MM.1S (cell line): ENCODE results near the gene SPEF2.
A peak's percentile ranks its signal among the peaks of the same experiment; 100 is the strongest.

Source experiments
- DNase-seq: peaks from one replicate; pipeline ENCODE4 v3.0.0-alpha.2; 2015
- H2AFZ ChIP-seq: fragments of 300-600 bp; sonication (generic); 2 replicates; pipeline ENCODE4 v1.6.0; 2016; ENCODE audit warnings: antibody characterized with exemption, low read length
- H3F3A ChIP-seq: fragments of 300-600 bp; sonication (generic); 2 replicates; pipeline ENCODE4 v1.6.1; 2016; ENCODE audit warnings: mild to moderate bottlenecking, antibody characterized with exemption, low read length, moderate library complexity, mixed read lengths; ENCODE audit not compliant: insufficient read depth
- H3K27ac ChIP-seq: fragments of 300-600 bp; sonication (generic); 2 replicates; pipeline ENCODE4 v1.5.1; 2016; ENCODE audit warnings: mild to moderate bottlenecking, low read length
- H3K27me3 ChIP-seq: fragments of 300-600 bp; sonication (generic); replicated peaks from 2 replicates; pipeline ENCODE4 v1.6.0; 2016; ENCODE audit warnings: low read length; ENCODE audit not compliant: insufficient read depth
- H3K36me3 ChIP-seq: fragments of 300-600 bp; sonication (generic); replicated peaks from 2 replicates; pipeline ENCODE4 v1.6.1; 2016; ENCODE audit warnings: mild to moderate bottlenecking, low read length, mixed read lengths; ENCODE audit not compliant: insufficient read depth
- H3K4me1 ChIP-seq: fragments of 300-600 bp; sonication (generic); 2 replicates; pipeline ENCODE4 v1.6.1; 2016; ENCODE audit warnings: low read length, mixed read lengths
- H3K4me2 ChIP-seq: fragments of 300-600 bp; sonication (generic); 2 replicates; pipeline ENCODE4 v1.6.0; 2016; ENCODE audit warnings: low read depth, low read length
- H3K4me3 ChIP-seq: fragments of 300-600 bp; sonication (generic); 2 replicates; pipeline ENCODE4 v1.5.1; 2016; ENCODE audit warnings: low read length, mixed read lengths
- H3K79me2 ChIP-seq: fragments of 300-600 bp; sonication (generic); 2 replicates; pipeline ENCODE4 v1.6.1; 2016; ENCODE audit warnings: mixed run types, low read length, mixed read lengths
- H3K9ac ChIP-seq: fragments of 300-600 bp; sonication (generic); 2 replicates; pipeline ENCODE4 v1.6.1; 2016; ENCODE audit warnings: low read length, mixed read lengths
- H3K9me2 ChIP-seq: fragments of 300-600 bp; sonication (generic); replicated peaks from 2 replicates; pipeline ENCODE4 v1.6.1; 2016; ENCODE audit warnings: mild to moderate bottlenecking, low read length, mixed read lengths; ENCODE audit not compliant: insufficient read depth
- H3K9me3 ChIP-seq: fragments of 300-600 bp; sonication (generic); replicated peaks from 2 replicates; pipeline ENCODE4 v1.6.1; 2016; ENCODE audit warnings: mild to moderate bottlenecking, low read length, mixed read lengths; ENCODE audit not compliant: insufficient read depth
- H4K20me1 ChIP-seq: fragments of 300-600 bp; sonication (generic); 2 replicates; pipeline ENCODE4 v1.6.1; 2016; ENCODE audit warnings: mild to moderate bottlenecking, low read length, moderate library complexity, mixed read lengths; ENCODE audit not compliant: insufficient read depth
- CTCF ChIP-seq: fragments of 300-600 bp; sonication (generic); IDR thresholded peaks from 2 replicates; pipeline ENCODE4 v1.5.1; 2016; ENCODE audit warnings: antibody characterized with exemption, low read length, mixed read lengths
- EZH2 ChIP-seq: fragments of 300-600 bp; sonication (generic); optimal IDR thresholded peaks from 2 replicates; pipeline ENCODE3; 2017; ENCODE audit warnings: low read depth, mild to moderate bottlenecking, antibody characterized with exemption, low read length, mixed read lengths
- EZH2phosphoT487 ChIP-seq: fragments of 300-600 bp; sonication (generic); IDR thresholded peaks from 2 replicates; pipeline ENCODE4 v1.6.1; 2018; ENCODE audit warnings: antibody characterized with exemption, low read length

Gene SPEF2, protein sequence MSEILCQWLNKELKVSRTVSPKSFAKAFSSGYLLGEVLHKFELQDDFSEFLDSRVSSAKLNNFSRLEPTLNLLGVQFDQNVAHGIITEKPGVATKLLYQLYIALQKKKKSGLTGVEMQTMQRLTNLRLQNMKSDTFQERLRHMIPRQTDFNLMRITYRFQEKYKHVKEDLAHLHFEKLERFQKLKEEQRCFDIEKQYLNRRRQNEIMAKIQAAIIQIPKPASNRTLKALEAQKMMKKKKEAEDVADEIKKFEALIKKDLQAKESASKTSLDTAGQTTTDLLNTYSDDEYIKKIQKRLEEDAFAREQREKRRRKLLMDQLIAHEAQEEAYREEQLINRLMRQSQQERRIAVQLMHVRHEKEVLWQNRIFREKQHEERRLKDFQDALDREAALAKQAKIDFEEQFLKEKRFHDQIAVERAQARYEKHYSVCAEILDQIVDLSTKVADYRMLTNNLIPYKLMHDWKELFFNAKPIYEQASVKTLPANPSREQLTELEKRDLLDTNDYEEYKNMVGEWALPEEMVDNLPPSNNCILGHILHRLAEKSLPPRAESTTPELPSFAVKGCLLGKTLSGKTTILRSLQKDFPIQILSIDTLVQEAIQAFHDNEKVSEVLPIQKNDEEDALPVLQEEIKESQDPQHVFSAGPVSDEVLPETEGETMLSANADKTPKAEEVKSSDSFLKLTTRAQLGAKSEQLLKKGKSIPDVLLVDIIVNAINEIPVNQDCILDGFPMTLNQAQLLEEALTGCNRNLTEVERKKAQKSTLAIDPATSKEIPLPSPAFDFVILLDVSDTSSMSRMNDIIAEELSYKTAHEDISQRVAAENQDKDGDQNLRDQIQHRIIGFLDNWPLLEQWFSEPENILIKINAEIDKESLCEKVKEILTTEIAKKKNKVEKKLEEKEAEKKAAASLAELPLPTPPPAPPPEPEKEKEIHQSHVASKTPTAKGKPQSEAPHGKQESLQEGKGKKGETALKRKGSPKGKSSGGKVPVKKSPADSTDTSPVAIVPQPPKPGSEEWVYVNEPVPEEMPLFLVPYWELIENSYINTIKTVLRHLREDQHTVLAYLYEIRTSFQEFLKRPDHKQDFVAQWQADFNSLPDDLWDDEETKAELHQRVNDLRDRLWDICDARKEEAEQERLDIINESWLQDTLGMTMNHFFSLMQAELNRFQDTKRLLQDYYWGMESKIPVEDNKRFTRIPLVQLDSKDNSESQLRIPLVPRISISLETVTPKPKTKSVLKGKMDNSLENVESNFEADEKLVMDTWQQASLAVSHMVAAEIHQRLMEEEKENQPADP (N-terminal part only)

DNA sequence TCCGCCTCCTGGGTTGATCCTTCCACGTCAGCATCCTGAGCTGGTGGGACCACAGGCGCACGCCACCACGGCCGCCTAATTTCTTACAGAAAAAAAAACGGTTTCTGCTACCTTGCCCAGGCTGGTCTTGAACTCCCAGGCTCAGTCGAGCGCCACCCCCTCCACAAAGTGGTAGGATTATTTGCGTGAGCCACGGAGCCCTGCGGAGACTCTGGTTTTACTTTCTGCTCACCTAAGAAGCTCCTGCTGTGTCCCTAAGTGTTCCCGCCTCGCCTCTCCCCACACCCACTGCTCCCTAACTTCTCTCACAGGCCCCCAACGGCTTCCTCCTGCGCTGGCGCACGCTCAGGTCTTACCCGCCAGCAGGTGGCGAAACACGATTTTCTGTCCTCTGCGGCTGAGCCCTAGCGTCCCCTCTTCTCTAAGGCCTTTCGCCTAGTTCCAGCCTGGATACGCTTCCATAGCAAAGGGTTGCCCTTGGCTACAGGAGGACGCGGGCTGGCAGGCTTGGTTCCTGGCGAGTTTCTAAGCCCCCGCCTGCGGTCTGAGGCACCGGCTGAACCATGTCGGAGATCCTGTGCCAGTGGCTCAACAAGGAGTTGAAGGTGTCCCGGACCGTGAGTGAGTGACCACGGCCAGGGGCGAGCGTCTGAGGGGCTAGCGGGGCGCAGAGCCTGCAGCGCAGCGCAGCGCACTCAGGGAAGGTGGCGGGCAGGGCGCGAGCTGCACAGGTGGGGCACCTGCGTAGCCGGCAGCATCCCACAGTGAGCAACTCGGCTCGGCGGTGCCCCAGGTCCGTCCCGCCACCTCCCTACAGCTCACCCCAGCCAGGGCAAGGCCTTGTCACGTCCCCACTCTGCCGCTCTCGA lies at the start of gene SPEF2:
TSS of gene SPEF2 (plus strand) at position 429 of the 869 bp plus-strand sequence. CDS start at position 564, 135 bp downstream.
- no peaks in the 10 kb centered on the region for H4K20me1 ChIP-seq
- H3K4me1 ChIP-seq, result no peaks in the 10 kb centered on the region
- DNase-seq, result peak; percentile 93
- no peaks in the 10 kb centered on the region for H3K27me3 ChIP-seq
- peak within 1 kb of the TSS; percentile 51 for H3K4me2 ChIP-seq
- peak within 1 kb of the TSS; percentile 64; the same call in 1 of the 2 replicates for H3K27ac ChIP-seq
- H3K4me3 ChIP-seq, result peak within 1 kb of the TSS; percentile 91
- peak within 1 kb of the TSS; percentile 93 for H2AFZ ChIP-seq
- no peaks in the 10 kb centered on the region for H3K36me3 ChIP-seq
- 0 out of 2 replicates have a peak, but pooled peaks cover 4% of the 10 kb centered on the region for H3F3A ChIP-seq
- TF ChIP-seq CTCF (peak; percentile 89), EZH2phosphoT487 (no peak)
- no peaks in the 10 kb centered on the region for H3K79me2 ChIP-seq
- H3K9me2 ChIP-seq, result no peaks in the 10 kb centered on the region
- H3K9ac ChIP-seq, result peak within 1 kb of the TSS; percentile 74
- no peaks in the 10 kb centered on the region for H3K9me3 ChIP-seq

DNA sequence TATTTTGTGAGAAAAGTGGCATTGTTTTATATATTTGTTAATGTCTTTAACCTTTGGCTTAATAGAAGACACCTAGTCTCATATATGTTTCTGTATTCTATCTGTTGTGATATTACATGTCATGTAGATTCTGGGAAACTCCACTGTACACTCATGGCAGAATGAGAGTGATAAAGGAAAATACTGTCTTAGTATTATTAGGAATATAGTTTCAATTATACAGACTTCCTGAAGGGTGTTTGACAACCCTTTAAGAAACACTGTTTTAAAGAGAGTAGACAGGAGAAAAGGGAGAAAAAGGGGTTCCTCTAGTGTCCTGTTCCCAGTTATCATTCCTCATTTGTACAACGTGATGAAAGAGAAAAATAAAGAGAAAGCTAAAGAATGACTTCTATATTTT lies 42.1 kb upstream of the SPEF2 start:
- Histone ChIP-seq H3K36me3 (no peaks in the 10 kb centered on the region), H3K27ac (no peak overlapping the region), H3K9me3 (no peaks in the 10 kb centered on the region), H3K9ac (no peak overlapping the region), H2AFZ (no peak overlapping the region), H3F3A (no peaks in the 10 kb centered on the region), H4K20me1 (no peaks in the 10 kb centered on the region), H3K4me1 (no peaks in the 10 kb centered on the region), H3K9me2 (no peaks in the 10 kb centered on the region), H3K4me2 (no peak overlapping the region), H3K79me2 (no peaks in the 10 kb centered on the region), H3K4me3 (no peak overlapping the region), H3K27me3 (no peaks in the 10 kb centered on the region)
- no peak for TF ChIP-seq EZH2phosphoT487
- no peak for TF ChIP-seq EZH2
- TF ChIP-seq CTCF, result no peak
- DNase-seq, result no peak

- Histone ChIP-seq H3K27me3 (no peaks in the 10 kb centered on the region), H3K9me2 (no peaks in the 10 kb centered on the region), H3K4me2 (no peak overlapping the region), H3K4me3 (no peak overlapping the region), H2AFZ (no peak overlapping the region), H3K9ac (no peak overlapping the region), H3K4me1 (no peaks in the 10 kb centered on the region), H3K9me3 (no peaks in the 10 kb centered on the region), H3K27ac (no peak overlapping the region), H3K79me2 (no peaks in the 10 kb centered on the region), H3F3A (no peaks in the 10 kb centered on the region), H3K36me3 (no peaks in the 10 kb centered on the region), H4K20me1 (no peaks in the 10 kb centered on the region)
- TF ChIP-seq CTCF (no peak), EZH2phosphoT487 (no peak), EZH2 (no peak)
- no peak for DNase-seq
Observed at GRCh38 chr5:35587419-35587818, 30.2 kb upstream of the SPEF2 start.
